Loucy (cell line): ENCODE results near the gene NFATC1.

Source experiments
- H2AFZ ChIP-seq: fragments of 200-600 bp; sonication (generic); 2 replicates; pipeline ENCODE4 v1.6.0; 2016; ENCODE audit warnings: antibody characterized with exemption, mild to moderate bottlenecking, low read length, moderate library complexity
- H3F3A ChIP-seq: fragments of 200-600 bp; 2 replicates; pipeline ENCODE4 v1.6.0; 2016; ENCODE audit warnings: antibody characterized with exemption, low read depth, mild to moderate bottlenecking
- H3K27me3 ChIP-seq: fragments of 200-600 bp; sonication (generic); 2 replicates; pipeline ENCODE4 v1.6.1; 2014; ENCODE audit warnings: low read length, mild to moderate bottlenecking; ENCODE audit not compliant: insufficient read depth, poor library complexity, severe bottlenecking
- H3K36me3 ChIP-seq: fragments of 200-600 bp; sonication (generic); 2 replicates; pipeline ENCODE4 v1.6.1; 2016; ENCODE audit warnings: low read length; ENCODE audit not compliant: insufficient read depth
- H3K4me1 ChIP-seq: fragments of 200-600 bp; sonication (generic); 2 replicates; pipeline ENCODE4 v1.5.1; 2014; ENCODE audit warnings: low read length, mild to moderate bottlenecking; ENCODE audit not compliant: insufficient read depth, poor library complexity, severe bottlenecking
- H3K4me2 ChIP-seq: fragments of 200-600 bp; sonication (generic); 2 replicates; pipeline ENCODE4 v1.6.0; 2014; ENCODE audit warnings: antibody characterized with exemption, low read length, low read depth, mild to moderate bottlenecking; ENCODE audit not compliant: poor library complexity, severe bottlenecking
- H3K4me3 ChIP-seq: fragments of 200-600 bp; sonication (generic); 2 replicates; pipeline ENCODE4 v1.5.1; 2014; ENCODE audit warnings: low read length, mild to moderate bottlenecking, mixed read lengths; ENCODE audit not compliant: poor library complexity, severe bottlenecking
- H3K79me2 ChIP-seq: fragments of 200-600 bp; sonication (generic); 2 replicates; pipeline ENCODE4 v1.6.1; 2014; ENCODE audit warnings: low read length; ENCODE audit not compliant: insufficient read depth
- H3K9ac ChIP-seq: fragments of 200-600 bp; sonication (generic); 2 replicates; pipeline ENCODE4 v1.6.0; 2014; ENCODE audit warnings: mild to moderate bottlenecking, low read depth, low read length, moderate library complexity; ENCODE audit not compliant: poor library complexity, severe bottlenecking
- H3K9me2 ChIP-seq: fragments of 200-600 bp; sonication (generic); replicated peaks from 2 replicates; pipeline ENCODE4 v1.6.1; 2016; ENCODE audit warnings: low read depth, low read length, mixed read lengths
- H3K9me3 ChIP-seq: fragments of 200-600 bp; sonication (generic); 2 replicates; pipeline ENCODE4 v1.6.1; 2014; ENCODE audit warnings: mild to moderate bottlenecking, antibody characterized with exemption, low read length, low read depth; ENCODE audit not compliant: insufficient read depth
- H4K20me1 ChIP-seq: fragments of 200-600 bp; sonication (generic); 2 replicates; pipeline ENCODE4 v1.6.0; 2014; ENCODE audit warnings: antibody characterized with exemption, low read length, mild to moderate bottlenecking; ENCODE audit not compliant: insufficient read depth, poor library complexity, severe bottlenecking
- CTCF ChIP-seq: fragments of 200-600 bp; sonication (generic); conservative IDR thresholded peaks from 2 replicates; pipeline ENCODE4 v1.5.1; 2014; ENCODE audit warnings: mild to moderate bottlenecking, antibody characterized with exemption, low read length
- EZH2phosphoT487 ChIP-seq: fragments of 200-600 bp; IDR thresholded peaks from 2 replicates; pipeline ENCODE4 v1.6.1; 2018; ENCODE audit warnings: antibody characterized with exemption, mild to moderate bottlenecking, moderate library complexity, borderline replicate concordance

The NFATC1 gene

GRCh38 chr18:79379931-79380815 lies 15.6 kb upstream of the NFATC1 start:
- H3K4me1 ChIP-seq = peaks cover 22% of the 10 kb centered on the region
- H3K36me3 ChIP-seq = peaks cover 5% of the 10 kb centered on the region; the same call in 1 of the 2 replicates
- H3K9me2 ChIP-seq = no peaks in the 10 kb centered on the region
- TF ChIP-seq CTCF = no peak
- TF ChIP-seq EZH2phosphoT487 = no peak
- no peaks in the 10 kb centered on the region for H4K20me1 ChIP-seq
- H3K27me3 ChIP-seq = no peaks in the 10 kb centered on the region
- no peak overlapping the region for H2AFZ ChIP-seq
- no peak overlapping the region for H3K9ac ChIP-seq
- H3K4me2 ChIP-seq = no peak overlapping the region
- H3K4me3 ChIP-seq = no peak overlapping the region
- no peaks in the 10 kb centered on the region for H3F3A ChIP-seq
- H3K9me3 ChIP-seq = no peaks in the 10 kb centered on the region
- no peaks in the 10 kb centered on the region for H3K79me2 ChIP-seq

GRCh38 chr18:79380816-79381806 lies 14.6 kb upstream of the NFATC1 start:
- no peak overlapping the region for H2AFZ ChIP-seq
- H3K4me1 ChIP-seq = peaks cover 16% of the 10 kb centered on the region
- H3K36me3 ChIP-seq = peaks cover 5% of the 10 kb centered on the region; the same call in 1 of the 2 replicates
- no peaks in the 10 kb centered on the region for H3K27me3 ChIP-seq
- H3F3A ChIP-seq = no peaks in the 10 kb centered on the region
- H3K9ac ChIP-seq = no peak overlapping the region
- H3K9me2 ChIP-seq = no peaks in the 10 kb centered on the region
- no peaks in the 10 kb centered on the region for H3K79me2 ChIP-seq
- H3K4me2 ChIP-seq = no peak overlapping the region
- TF ChIP-seq EZH2phosphoT487 (no peak), CTCF (peak; percentile 96)
- no peaks in the 10 kb centered on the region for H4K20me1 ChIP-seq
- H3K4me3 ChIP-seq = no peak overlapping the region
- no peaks in the 10 kb centered on the region for H3K9me3 ChIP-seq

GRCh38 chr18:79381811-79382311 lies 13.9 kb upstream of the NFATC1 start:
- Histone ChIP-seq H3K4me3 (no peak overlapping the region), H3F3A (no peaks in the 10 kb centered on the region), H3K36me3 (peaks cover 5% of the 10 kb centered on the region; the same call in 1 of the 2 replicates), H3K4me1 (peaks cover 14% of the 10 kb centered on the region), H3K4me2 (no peak overlapping the region), H2AFZ (no peak overlapping the region), H3K27me3 (no peaks in the 10 kb centered on the region), H3K79me2 (no peaks in the 10 kb centered on the region), H4K20me1 (no peaks in the 10 kb centered on the region), H3K9me2 (no peaks in the 10 kb centered on the region), H3K9ac (no peak overlapping the region), H3K9me3 (no peaks in the 10 kb centered on the region)
- TF ChIP-seq EZH2phosphoT487 = no peak
- TF ChIP-seq CTCF = no peak
